Stimulated activated naive CD8-positive, alpha-beta T cell treated with anti-CD3 and anti-CD28 coated beads, Interleukin-15, Interleukin-2, amounts not matched to agents 100 ng/mL and 50 ng/mL, for 24 hours (primary cell): Measurements from ENCODE around the gene DAZAP2.
A peak's percentile ranks its signal among the peaks of the same experiment; 100 is the strongest.
"Not testable (repeated sequence)": the region's sequence is repeated elsewhere in the genome, so short reads cannot be mapped to it uniquely, and the experiment has no call there.

Experiments
- H3K27ac Mint-ChIP-seq: one replicate; pipeline ENCODE4 v1.8.0; 2021; ENCODE audit warnings: mild to moderate bottlenecking, mixed read lengths
- H3K27me3 Mint-ChIP-seq: one replicate; pipeline ENCODE4 v1.8.0; 2021; ENCODE audit warnings: mixed read lengths
- H3K36me3 Mint-ChIP-seq: one replicate; pipeline ENCODE4 v1.8.0; 2021; ENCODE audit warnings: low read depth, mixed read lengths
- H3K4me1 Mint-ChIP-seq: one replicate; pipeline ENCODE4 v1.8.0; 2021; ENCODE audit warnings: low read depth, mixed read lengths
- H3K4me3 Mint-ChIP-seq: one replicate; pipeline ENCODE4 v1.8.0; 2021; ENCODE audit warnings: mild to moderate bottlenecking, mixed read lengths
- H3K9me3 Mint-ChIP-seq: one replicate; pipeline ENCODE4 v1.8.0; 2021; ENCODE audit warnings: mixed read lengths

The DAZAP2 gene

DNA sequence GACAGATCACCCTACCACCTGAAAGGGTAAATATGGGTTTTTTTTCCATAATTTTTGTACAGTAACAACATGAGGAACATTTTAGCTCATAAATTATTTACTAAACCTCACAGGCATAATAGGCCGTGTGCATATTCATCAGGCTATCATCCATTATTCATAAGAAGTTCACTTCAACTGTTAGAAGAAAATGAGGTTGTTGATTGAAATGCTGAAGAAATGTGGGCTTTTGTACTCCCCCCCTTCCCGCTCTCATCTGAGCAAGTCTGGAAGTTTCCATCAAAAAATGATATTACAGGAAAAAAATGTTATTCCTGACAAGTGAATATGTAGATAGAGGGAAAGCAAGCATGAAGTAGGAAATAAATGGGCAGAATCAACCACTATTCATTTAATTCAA is 12.9 kb upstream of the DAZAP2 start:
- Mint-ChIP-seq H3K9me3 (no peaks in the 10 kb centered on the region), H3K27ac (no peak overlapping the region), H3K27me3 (no peaks in the 10 kb centered on the region), H3K4me1 (no peaks in the 10 kb centered on the region), H3K36me3 (no peaks in the 10 kb centered on the region), H3K4me3 (no peak overlapping the region)

DNA sequence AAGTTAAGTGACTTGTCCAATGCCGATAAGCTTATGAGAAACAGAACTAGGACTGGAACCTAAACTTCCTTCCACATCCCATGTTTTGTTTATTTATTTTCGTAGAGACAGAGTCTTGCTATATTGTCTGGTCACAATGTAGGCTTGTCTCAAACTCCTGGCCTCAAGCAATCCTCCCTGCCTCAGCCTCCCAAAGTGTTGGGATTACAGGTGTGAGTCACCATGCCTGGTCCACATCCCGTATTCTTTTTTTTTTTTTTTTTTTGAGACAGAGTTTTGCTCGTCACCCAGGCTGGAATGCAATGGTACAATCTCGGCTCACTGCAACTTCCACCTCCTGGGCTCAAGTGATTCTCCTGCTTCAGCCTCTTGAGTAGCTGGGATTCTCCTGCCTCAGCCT is 11.5 kb upstream of the DAZAP2 start:
- H3K27ac Mint-ChIP-seq, H3K4me1 Mint-ChIP-seq, H3K36me3 Mint-ChIP-seq, H3K9me3 Mint-ChIP-seq, H3K4me3 Mint-ChIP-seq, H3K27me3 Mint-ChIP-seq: not testable (repeated sequence)

DNA sequence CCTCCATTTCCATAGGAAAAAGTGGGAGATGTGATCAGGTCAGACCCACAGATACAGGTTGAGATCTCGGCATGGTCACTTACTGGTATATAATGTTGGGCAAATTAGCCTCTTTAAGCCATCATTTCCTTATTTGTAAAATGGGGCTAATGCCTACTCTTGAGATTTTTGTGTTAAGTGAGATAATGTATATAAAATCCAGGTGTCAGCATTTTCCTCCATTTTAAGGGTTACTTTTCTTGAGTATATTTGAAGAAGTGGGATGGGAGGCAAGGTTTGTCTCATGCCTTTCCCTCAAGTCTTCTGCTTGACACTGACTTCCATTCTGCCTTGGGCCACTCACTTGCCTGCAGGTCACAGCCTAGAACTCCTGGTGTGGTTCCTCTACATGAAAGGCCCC is 10.7 kb upstream of the DAZAP2 start:
- H3K9me3 Mint-ChIP-seq: no peaks in the 10 kb centered on the region
- H3K27ac Mint-ChIP-seq: no peak overlapping the region
- H3K27me3 Mint-ChIP-seq: no peaks in the 10 kb centered on the region
- no peaks in the 10 kb centered on the region for H3K36me3 Mint-ChIP-seq
- H3K4me1 Mint-ChIP-seq: no peaks in the 10 kb centered on the region
- no peak overlapping the region for H3K4me3 Mint-ChIP-seq

DNA sequence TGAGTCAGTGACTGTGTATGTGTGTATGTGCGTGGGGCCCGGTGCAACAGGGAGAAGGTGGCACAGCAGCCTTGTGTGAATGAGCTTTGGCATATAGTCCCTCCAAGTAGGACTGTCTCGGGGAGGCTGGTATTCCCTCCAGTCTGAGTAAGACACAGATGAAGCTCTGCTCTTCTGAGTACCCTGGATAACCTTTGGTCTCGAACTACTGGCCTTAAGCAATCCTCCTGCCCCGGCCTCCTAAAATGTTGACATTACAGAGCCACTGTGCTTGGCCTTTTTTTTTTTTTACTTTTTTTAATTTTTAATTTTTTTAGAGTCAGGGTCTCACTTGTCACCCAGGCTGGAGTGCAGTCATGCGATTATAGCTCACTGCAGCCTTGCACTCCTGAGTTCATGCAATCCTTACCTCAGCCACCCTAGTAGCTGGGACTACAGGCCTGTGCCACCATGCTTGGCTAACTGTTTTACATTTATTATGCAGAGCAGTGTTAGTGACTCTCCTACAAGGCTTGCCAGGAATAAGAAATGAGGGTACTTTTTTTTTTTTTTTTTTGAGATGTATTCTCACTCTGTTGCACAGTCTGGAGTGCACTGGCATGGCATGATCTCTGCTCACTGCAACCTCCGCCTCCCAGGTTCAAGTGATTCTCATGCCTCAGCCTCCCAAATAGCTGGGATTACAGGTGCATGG is 9.4 kb upstream of the DAZAP2 start:
- Mint-ChIP-seq H3K9me3 (no peaks in the 10 kb centered on the region), H3K4me1 (no peaks in the 10 kb centered on the region), H3K4me3 (no peak overlapping the region), H3K27me3 (no peaks in the 10 kb centered on the region), H3K27ac (no peak overlapping the region), H3K36me3 (no peaks in the 10 kb centered on the region)

DNA sequence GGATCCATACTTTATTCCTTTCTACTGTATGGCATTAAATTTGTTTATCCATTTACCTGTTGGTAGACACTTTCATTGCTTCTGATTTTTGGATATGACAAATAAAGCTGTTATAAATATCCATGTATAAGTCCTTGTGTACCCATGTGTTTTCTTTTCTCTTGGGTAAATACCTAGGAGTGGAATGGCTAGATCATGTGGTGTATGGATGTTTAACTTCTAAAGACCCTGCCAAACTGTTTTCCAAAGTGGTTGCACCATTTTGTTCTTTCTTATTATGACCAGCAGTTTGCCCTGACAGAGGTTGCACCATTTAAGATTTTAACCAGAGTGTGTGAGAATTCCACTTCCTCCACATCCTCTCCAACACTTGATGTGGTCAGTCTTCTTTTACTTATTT is 6.0 kb upstream of the DAZAP2 start:
- no peak overlapping the region for H3K4me3 Mint-ChIP-seq
- no peak overlapping the region for H3K27ac Mint-ChIP-seq
- no peaks in the 10 kb centered on the region for H3K27me3 Mint-ChIP-seq
- H3K4me1 Mint-ChIP-seq: peaks cover 3% of the 10 kb centered on the region
- no peaks in the 10 kb centered on the region for H3K36me3 Mint-ChIP-seq
- no peaks in the 10 kb centered on the region for H3K9me3 Mint-ChIP-seq

DNA sequence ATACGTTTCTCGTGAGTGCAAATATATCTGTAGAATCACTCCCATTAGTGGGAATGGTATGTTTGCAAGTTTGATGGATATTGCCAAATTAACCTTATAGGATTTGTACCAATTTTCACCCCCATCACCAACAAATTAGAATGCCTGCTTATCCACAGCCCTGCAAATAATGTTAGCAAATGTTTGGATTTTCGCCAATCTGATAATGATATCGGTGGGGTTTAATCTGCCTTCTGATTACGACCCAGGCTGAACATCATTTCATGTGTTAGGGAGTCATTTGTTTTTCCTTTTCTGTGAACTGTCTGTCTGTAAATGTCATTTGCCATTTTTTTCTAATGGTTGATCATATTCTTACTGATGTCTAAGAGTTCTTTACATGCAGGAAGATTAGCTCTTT is 4.1 kb upstream of the DAZAP2 start:
- no peaks in the 10 kb centered on the region for H3K9me3 Mint-ChIP-seq
- no peak overlapping the region for H3K4me3 Mint-ChIP-seq
- H3K36me3 Mint-ChIP-seq: no peaks in the 10 kb centered on the region
- H3K27me3 Mint-ChIP-seq: no peaks in the 10 kb centered on the region
- peaks cover 11% of the 10 kb centered on the region for H3K4me1 Mint-ChIP-seq
- H3K27ac Mint-ChIP-seq: no peak overlapping the region

DNA sequence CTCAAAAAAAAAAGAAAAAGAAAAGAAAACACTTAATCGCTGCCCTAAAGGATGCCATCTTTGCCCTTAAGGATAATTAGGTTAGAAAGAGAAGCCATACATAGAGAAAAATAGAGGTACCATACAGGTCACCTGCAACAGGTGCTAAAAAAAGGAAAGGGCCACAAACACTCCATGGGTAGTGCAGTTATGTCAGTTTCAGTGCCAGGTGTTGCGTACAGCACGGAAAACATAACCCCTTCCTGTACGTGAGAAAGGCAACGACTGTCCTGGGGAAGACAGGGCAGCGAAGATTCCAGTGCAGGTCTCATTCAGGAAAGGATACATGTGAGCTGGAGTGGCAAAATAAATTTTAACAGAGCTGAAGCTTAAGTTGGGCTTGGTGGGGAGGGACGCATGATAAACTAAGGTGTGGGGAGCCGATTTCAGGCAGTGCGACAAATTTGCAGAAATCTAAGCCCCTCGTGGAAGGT is 553 bp upstream of the DAZAP2 start:
- Mint-ChIP-seq H3K4me1 (peaks cover 42% of the 10 kb centered on the region), H3K27me3 (no peaks in the 10 kb centered on the region), H3K27ac (peak overlapping the region; percentile 96), H3K9me3 (no peaks in the 10 kb centered on the region), H3K4me3 (peak overlapping the region; percentile 94), H3K36me3 (peaks cover 28% of the 10 kb centered on the region)

DNA sequence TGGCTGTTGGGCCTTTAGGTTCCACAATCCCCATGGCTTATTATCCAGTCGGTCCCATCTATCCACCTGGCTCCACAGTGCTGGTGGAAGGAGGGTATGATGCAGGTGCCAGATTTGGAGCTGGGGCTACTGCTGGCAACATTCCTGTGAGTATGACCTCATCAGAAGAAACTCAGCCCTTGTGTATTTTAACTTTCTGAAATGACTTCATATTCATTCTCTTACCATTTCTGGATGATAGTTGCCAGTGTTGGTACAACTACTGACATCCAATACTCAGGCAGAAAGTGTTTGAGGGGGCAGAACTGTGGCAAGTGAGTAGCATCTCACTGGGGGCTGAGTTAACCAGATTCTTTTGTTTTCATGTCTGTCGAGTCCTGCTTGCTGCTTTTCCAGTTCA is 2.3 kb downstream of the DAZAP2 start:
- Mint-ChIP-seq H3K4me1 (peaks cover 52% of the 10 kb centered on the region), H3K36me3 (peaks cover 40% of the 10 kb centered on the region), H3K9me3 (no peaks in the 10 kb centered on the region), H3K27ac (peak overlapping the region; percentile 75), H3K27me3 (no peaks in the 10 kb centered on the region), H3K4me3 (peak overlapping the region; percentile 94)

DNA sequence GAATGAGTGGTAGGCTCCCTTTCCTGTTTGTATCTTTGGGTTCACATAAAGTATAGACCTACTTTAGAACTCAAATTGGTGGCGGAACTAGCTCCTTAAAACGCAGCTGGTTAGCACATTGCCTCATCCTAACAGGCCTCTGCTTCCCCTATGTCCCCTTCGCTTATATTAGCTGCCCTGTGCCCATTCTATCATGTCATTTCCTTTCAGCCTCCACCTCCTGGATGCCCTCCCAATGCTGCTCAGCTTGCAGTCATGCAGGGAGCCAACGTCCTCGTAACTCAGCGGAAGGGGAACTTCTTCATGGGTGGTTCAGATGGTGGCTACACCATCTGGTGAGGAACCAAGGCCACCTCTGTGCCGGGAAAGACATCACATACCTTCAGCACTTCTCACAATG is 3.5 kb downstream of the DAZAP2 start:
- Mint-ChIP-seq H3K4me1 (peaks cover 61% of the 10 kb centered on the region), H3K4me3 (no peak overlapping the region), H3K27me3 (no peaks in the 10 kb centered on the region), H3K36me3 (peaks cover 44% of the 10 kb centered on the region), H3K9me3 (no peaks in the 10 kb centered on the region), H3K27ac (peak overlapping the region; percentile 66)

DNA sequence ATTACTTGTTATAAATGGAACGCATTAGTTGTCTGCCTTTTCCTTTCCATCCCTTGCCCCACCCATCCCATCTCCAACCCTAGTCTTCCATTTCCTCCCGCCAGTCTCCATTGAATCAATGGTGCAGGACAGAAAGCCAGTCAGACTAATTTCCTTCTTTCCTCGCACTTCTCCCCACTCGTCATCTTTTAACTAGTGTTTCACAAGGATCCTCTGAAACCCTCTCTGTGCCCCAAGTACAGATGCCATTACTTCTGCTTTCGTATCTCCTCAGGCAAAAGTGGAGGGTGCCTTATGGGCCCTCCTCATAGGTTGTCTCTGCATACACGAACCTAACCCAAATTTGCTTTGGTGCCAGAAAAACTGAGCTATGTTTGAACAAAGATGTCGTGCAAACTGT is 4.2 kb downstream of the DAZAP2 start:
- peaks cover 44% of the 10 kb centered on the region for H3K36me3 Mint-ChIP-seq
- H3K27ac Mint-ChIP-seq: peak overlapping the region; percentile 33
- H3K9me3 Mint-ChIP-seq: no peaks in the 10 kb centered on the region
- H3K27me3 Mint-ChIP-seq: no peaks in the 10 kb centered on the region
- H3K4me3 Mint-ChIP-seq: peak overlapping the region; percentile 1
- peaks cover 66% of the 10 kb centered on the region for H3K4me1 Mint-ChIP-seq

DNA sequence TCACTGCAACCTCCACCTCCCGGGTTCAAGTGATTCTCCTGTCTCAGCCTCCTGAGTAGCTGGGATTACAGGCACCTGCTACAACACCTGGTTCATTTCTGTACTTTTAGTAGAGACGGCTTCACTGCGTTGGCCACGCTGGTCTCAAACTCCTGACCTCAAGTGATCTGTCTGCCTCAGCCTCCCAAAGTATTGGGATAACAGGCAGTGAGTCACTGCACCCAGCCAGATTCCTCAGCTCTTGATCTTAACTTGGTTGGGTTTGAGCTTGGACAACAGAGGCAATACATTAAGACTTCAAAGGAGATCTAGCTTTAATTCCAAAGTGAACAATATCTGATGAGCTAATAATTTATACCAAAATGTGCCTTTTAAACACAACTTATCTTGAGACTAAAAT is 5.6 kb downstream of the DAZAP2 start:
- peaks cover 67% of the 10 kb centered on the region for H3K4me1 Mint-ChIP-seq
- H3K9me3 Mint-ChIP-seq: no peaks in the 10 kb centered on the region
- H3K36me3 Mint-ChIP-seq: peaks cover 47% of the 10 kb centered on the region
- no peaks in the 10 kb centered on the region for H3K27me3 Mint-ChIP-seq
- H3K4me3 Mint-ChIP-seq: no peak overlapping the region
- H3K27ac Mint-ChIP-seq: no peak overlapping the region

DNA sequence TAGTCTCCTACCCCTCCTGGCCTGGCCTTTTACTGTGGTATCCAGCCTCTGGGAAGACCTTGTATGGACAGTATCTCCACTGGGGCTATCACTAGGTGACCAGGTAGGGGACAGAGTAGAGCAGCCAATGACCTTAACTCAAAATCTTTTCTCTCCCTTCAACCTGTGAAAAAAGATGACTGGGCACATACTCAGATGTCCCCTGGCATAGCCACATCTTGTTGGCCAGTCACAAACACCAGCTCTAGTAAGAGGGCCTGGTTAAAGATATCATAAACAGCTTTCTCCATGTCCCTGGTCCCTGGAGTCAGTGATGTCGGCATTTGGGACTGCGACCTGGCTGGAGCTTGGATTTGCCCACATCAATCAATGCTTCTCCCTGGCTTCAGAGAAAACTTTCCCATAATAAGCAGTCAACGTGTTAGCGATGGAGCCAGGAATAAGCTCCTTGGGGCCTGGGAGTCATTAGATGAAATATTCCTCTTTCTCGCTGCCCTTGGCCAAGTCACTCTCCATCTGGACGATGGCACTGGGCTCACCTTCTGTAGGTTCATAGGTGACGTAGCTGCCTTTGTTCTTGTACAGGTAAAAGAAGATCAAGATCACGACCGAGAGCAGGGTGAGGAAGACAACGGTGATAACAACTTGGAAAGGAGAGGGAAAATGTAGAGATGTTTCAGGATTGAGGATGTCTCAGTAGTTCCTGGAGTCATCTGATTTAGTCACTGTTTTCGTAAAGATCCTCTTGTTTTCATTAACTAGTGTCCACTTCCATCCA is 7.0 kb downstream of the DAZAP2 start:
- Mint-ChIP-seq H3K27me3 (no peaks in the 10 kb centered on the region), H3K27ac (peak overlapping the region; percentile 82), H3K4me3 (no peak overlapping the region), H3K4me1 (peaks cover 56% of the 10 kb centered on the region), H3K9me3 (no peaks in the 10 kb centered on the region), H3K36me3 (peaks cover 41% of the 10 kb centered on the region)

DNA sequence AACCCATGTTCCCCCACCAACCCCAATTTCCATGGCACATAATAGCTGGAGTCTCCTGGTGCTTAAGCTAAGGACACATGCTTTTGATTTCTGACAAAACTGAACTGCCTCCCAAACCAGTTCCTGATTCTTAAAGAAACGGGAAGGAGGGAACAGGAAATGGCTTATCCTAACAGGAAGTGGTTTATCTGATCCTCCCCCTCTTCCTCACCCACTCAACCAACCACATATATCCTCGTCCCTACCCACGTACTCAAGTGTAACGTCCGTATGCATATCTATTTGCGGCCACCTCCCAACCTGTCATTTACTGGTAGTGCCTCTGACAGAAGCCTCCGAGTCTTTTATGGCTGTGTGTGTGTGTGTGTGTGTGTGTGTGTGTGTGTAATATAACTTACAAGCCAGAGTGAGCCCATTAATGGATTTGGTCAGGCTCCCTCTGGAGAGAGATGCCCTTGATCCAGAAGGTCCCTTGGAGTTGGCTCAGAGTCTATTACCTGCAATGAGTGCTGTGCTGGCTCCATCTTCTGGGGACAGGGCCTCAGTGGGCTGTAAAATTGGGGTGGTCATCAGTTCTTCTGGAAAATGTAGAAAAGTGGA is 7.7 kb downstream of the DAZAP2 start:
- H3K36me3 Mint-ChIP-seq: peaks cover 34% of the 10 kb centered on the region
- peak overlapping the region; percentile 31 for H3K4me3 Mint-ChIP-seq
- no peaks in the 10 kb centered on the region for H3K9me3 Mint-ChIP-seq
- peak overlapping the region; percentile 82 for H3K27ac Mint-ChIP-seq
- no peaks in the 10 kb centered on the region for H3K27me3 Mint-ChIP-seq
- H3K4me1 Mint-ChIP-seq: peaks cover 49% of the 10 kb centered on the region

DNA sequence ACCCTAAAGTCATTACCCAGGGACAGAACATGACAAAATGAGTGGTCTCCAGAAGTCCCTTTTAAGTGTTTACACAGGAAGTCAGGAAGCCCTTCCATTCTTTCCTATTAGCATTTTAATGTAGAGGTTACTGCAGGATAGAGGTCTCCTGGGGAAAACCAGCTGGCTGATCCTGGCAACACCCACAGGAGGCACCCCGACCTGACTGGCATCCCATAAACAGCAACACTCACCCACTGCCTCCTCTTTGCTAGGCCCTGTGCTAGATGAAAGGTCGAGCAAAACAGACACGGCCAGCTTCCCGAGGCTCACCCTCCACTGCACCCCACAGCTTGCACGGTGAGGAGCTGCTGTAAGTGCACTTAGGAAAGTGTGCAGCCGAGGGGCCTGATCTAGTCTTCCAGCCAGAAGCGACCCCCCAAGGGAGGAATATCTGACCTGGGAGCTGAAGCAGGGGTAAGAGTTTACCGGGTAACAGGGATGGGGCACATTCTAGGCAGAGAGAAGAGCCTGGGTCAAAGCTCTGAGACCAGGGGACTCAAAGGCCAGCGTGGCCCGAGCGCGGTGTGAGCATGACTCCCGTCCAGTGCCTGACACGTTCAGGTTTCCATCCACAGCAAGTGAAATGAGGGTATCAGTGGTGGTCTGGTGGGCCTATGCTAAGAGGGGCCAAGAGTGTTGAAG is 9.0 kb downstream of the DAZAP2 start:
- no peaks in the 10 kb centered on the region for H3K9me3 Mint-ChIP-seq
- no peak overlapping the region for H3K4me3 Mint-ChIP-seq
- H3K4me1 Mint-ChIP-seq: peaks cover 40% of the 10 kb centered on the region
- no peaks in the 10 kb centered on the region for H3K27me3 Mint-ChIP-seq
- peaks cover 24% of the 10 kb centered on the region for H3K36me3 Mint-ChIP-seq
- H3K27ac Mint-ChIP-seq: peak overlapping the region; percentile 61

DNA sequence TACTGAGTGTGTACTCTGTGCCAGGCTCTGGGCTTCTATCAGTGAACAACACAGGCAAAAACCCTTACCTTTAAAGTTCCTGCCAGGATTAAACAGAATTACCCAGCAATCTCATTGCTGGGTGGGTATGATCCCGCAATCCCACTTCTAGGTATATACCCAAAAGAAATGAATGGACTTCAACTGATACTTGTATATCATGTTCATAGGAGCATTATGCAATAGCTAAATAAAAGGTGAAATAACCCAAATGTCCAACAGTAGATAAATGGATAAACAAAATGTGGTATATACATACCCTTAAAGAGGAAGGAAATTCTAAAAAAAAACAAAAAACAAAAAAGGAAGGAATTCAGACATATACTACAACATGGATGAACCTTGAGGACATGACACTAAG is 14.7 kb downstream of the DAZAP2 start:
- no peaks in the 10 kb centered on the region for H3K9me3 Mint-ChIP-seq
- H3K4me1 Mint-ChIP-seq: peaks cover 3% of the 10 kb centered on the region
- H3K27me3 Mint-ChIP-seq: no peaks in the 10 kb centered on the region
- H3K36me3 Mint-ChIP-seq: peaks cover 2% of the 10 kb centered on the region
- H3K27ac Mint-ChIP-seq: no peak overlapping the region
- H3K4me3 Mint-ChIP-seq: no peak overlapping the region
